Measurements from ENCODE around the gene MIEF1. TPM values are rescaled to one million over a fixed set of nuclear protein-coding genes. Genes with fewer than 3 reads are reported as not detected.

Gene MIEF1
- polyA plus RNA-seq, 2 donors = 4.2 to 9.0 TPM

DNA sequence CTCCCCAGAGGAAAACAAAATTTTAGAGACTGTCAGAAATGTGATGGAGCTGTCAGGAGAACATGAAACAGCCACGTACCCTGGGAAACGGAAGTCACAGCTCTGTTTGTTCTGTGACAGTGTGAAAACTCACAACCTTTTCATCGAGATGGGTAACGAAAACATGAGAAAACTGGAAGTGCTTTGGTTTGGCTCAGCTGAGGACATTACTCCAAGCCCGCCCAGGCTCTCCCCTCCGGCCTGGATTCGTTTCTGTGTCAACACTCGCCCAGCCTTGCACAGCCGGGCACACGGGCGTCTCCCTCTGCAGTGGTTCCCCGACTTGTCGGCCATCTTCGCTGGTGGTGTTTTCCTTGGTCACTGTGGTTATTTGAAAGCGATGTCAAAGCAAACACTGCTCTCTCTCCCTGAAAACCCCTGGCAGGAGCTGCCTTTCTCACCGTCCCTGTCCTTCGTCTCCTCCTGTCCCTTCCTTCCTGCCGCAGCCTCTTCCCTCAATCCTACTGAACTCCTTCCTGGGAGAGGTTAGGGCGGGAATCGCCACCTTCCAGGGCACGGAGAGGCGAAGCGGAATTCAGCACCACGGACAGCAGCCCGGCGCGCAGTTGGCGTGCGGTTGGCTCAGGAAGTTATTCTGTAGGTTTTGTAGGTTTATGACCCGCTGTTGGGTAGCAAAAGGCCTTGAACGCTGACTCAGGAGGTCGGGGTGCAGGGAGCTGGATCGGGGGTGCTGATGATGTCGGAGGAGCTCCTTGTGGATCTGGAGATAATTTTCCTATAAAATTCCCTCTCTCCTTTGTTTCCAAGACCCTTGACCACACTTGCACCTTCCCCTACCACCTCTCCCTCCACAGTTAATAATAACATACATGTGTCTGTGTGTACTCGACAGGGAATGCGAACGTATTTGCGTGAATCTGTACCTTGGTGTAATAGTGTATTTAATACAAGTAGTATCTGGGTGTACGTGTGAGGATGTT, 43.6 kb downstream of the MIEF1 start:
- H3K27me3 ChIP-seq (ENCODE audit: control insufficient read depth in 1 of 2, insufficient read depth in 2 of 2, low read length in 2 of 2) = peaks cover 0 to 3% of the 10 kb centered on the region in 2 donors
- H3K9me3 ChIP-seq (ENCODE audit: control insufficient read depth in 2 of 2, insufficient read depth in 1 of 2, low read depth in 1 of 2, low read length in 1 of 2) = no peaks in the 10 kb centered on the region
- no peak overlapping the region for H3K4me3 ChIP-seq (ENCODE audit: low read depth in 1 of 2, low read length in 2 of 2)
- 26 to 30% methylated on average over 39 of the region's 39 CpGs for WGBS, 2 donors
- H3K4me1 ChIP-seq (ENCODE audit: control insufficient read depth in 2 of 2, insufficient read depth in 2 of 2, low read length in 1 of 2) = no peaks in the 10 kb centered on the region
- H3K27ac ChIP-seq (ENCODE audit: low read depth in 2 of 2, low read length in 1 of 2) = no peak overlapping the region
- H3K36me3 ChIP-seq (ENCODE audit: control insufficient read depth in 2 of 2, insufficient read depth in 2 of 2, low read length in 1 of 2) = no peaks in the 10 kb centered on the region

- Histone ChIP-seq H3K27me3 (ENCODE audit: control insufficient read depth in 1 of 2, insufficient read depth in 2 of 2, low read length in 2 of 2) (peaks cover 0 to 3% of the 10 kb centered on the region in 2 donors), H3K27ac (ENCODE audit: low read depth in 2 of 2, low read length in 1 of 2) (no peak overlapping the region), H3K4me1 (ENCODE audit: control insufficient read depth in 2 of 2, insufficient read depth in 2 of 2, low read length in 1 of 2) (no peaks in the 10 kb centered on the region), H3K9me3 (ENCODE audit: control insufficient read depth in 2 of 2, insufficient read depth in 1 of 2, low read depth in 1 of 2, low read length in 1 of 2) (no peaks in the 10 kb centered on the region), H3K36me3 (ENCODE audit: control insufficient read depth in 2 of 2, insufficient read depth in 2 of 2, low read length in 1 of 2) (no peaks in the 10 kb centered on the region), H3K4me3 (ENCODE audit: low read depth in 1 of 2, low read length in 2 of 2) (no peak overlapping the region)
- 40 to 44% methylated on average over 5 of the region's 5 CpGs for WGBS, 2 donors
These were observed 44.9 kb downstream of the MIEF1 start for GRCh38 chr22:39546889-39547586.

GRCh38 chr22:39547587-39547947, 45.5 kb downstream of the MIEF1 start:
- WGBS, 2 donors = 35 to 50% methylated on average over 2 of the region's 2 CpGs
- Histone ChIP-seq H3K9me3 (ENCODE audit: control insufficient read depth in 2 of 2, insufficient read depth in 1 of 2, low read depth in 1 of 2, low read length in 1 of 2) (no peaks in the 10 kb centered on the region), H3K4me1 (ENCODE audit: control insufficient read depth in 2 of 2, insufficient read depth in 2 of 2, low read length in 1 of 2) (peaks cover 0 to 3% of the 10 kb centered on the region in 2 donors), H3K27ac (ENCODE audit: low read depth in 2 of 2, low read length in 1 of 2) (no peak overlapping the region), H3K4me3 (ENCODE audit: low read depth in 1 of 2, low read length in 2 of 2) (no peak overlapping the region), H3K36me3 (ENCODE audit: control insufficient read depth in 2 of 2, insufficient read depth in 2 of 2, low read length in 1 of 2) (no peaks in the 10 kb centered on the region), H3K27me3 (ENCODE audit: control insufficient read depth in 1 of 2, insufficient read depth in 2 of 2, low read length in 2 of 2) (peaks cover 0 to 3% of the 10 kb centered on the region in 2 donors)

- peaks cover 8 to 13% of the 10 kb centered on the region in 2 donors for H3K27me3 ChIP-seq (ENCODE audit: control insufficient read depth in 1 of 2, insufficient read depth in 2 of 2, low read length in 2 of 2)
- no peaks in the 10 kb centered on the region for H3K36me3 ChIP-seq (ENCODE audit: control insufficient read depth in 2 of 2, insufficient read depth in 2 of 2, low read length in 1 of 2)
- H3K9me3 ChIP-seq (ENCODE audit: control insufficient read depth in 2 of 2, insufficient read depth in 1 of 2, low read depth in 1 of 2, low read length in 1 of 2) = no peaks in the 10 kb centered on the region
- peaks cover 0 to 11% of the 10 kb centered on the region in 2 donors for H3K4me1 ChIP-seq (ENCODE audit: control insufficient read depth in 2 of 2, insufficient read depth in 2 of 2, low read length in 1 of 2)
- H3K27ac ChIP-seq (ENCODE audit: low read depth in 2 of 2, low read length in 1 of 2) = no peak overlapping the region
- no peak overlapping the region for H3K4me3 ChIP-seq (ENCODE audit: low read depth in 1 of 2, low read length in 2 of 2)
- 80% methylated on average over 3 of the region's 3 CpGs for WGBS, 2 donors
These were observed 51.3 kb downstream of the MIEF1 start for GRCh38 chr22:39553429-39553828.

- no peaks in the 10 kb centered on the region for H3K36me3 ChIP-seq (ENCODE audit: control insufficient read depth in 2 of 2, insufficient read depth in 2 of 2, low read length in 1 of 2)
- H3K27ac ChIP-seq (ENCODE audit: low read depth in 2 of 2, low read length in 1 of 2) = no peak overlapping the region
- no peaks in the 10 kb centered on the region for H3K9me3 ChIP-seq (ENCODE audit: control insufficient read depth in 2 of 2, insufficient read depth in 1 of 2, low read depth in 1 of 2, low read length in 1 of 2)
- H3K4me1 ChIP-seq (ENCODE audit: control insufficient read depth in 2 of 2, insufficient read depth in 2 of 2, low read length in 1 of 2) = peaks cover 0 to 11% of the 10 kb centered on the region in 2 donors
- H3K4me3 ChIP-seq (ENCODE audit: low read depth in 1 of 2, low read length in 2 of 2) = no peak overlapping the region
- H3K27me3 ChIP-seq (ENCODE audit: control insufficient read depth in 1 of 2, insufficient read depth in 2 of 2, low read length in 2 of 2) = peaks cover 8 to 15% of the 10 kb centered on the region in 2 donors
- 59 to 65% methylated on average over 3 of the region's 3 CpGs for WGBS, 2 donors
These were observed 52.1 kb downstream of the MIEF1 start for GRCh38 chr22:39554151-39554550.

GRCh38 chr22:39556970-39557841, 55.1 kb downstream of the MIEF1 start:
- 7 to 9% methylated on average over 50 to 72 of the region's 72 CpGs for WGBS, 2 donors
- peak overlapping the region in 1 of 2 donors; percentile 32 for H3K4me3 ChIP-seq (ENCODE audit: low read depth in 1 of 2, low read length in 2 of 2)
- peaks cover 0 to 11% of the 10 kb centered on the region in 2 donors for H3K4me1 ChIP-seq (ENCODE audit: control insufficient read depth in 2 of 2, insufficient read depth in 2 of 2, low read length in 1 of 2)
- no peaks in the 10 kb centered on the region for H3K36me3 ChIP-seq (ENCODE audit: control insufficient read depth in 2 of 2, insufficient read depth in 2 of 2, low read length in 1 of 2)
- H3K27me3 ChIP-seq (ENCODE audit: control insufficient read depth in 1 of 2, insufficient read depth in 2 of 2, low read length in 2 of 2) = peaks cover 4 to 15% of the 10 kb centered on the region in 2 donors
- H3K27ac ChIP-seq (ENCODE audit: low read depth in 2 of 2, low read length in 1 of 2) = no peak overlapping the region
- no peaks in the 10 kb centered on the region for H3K9me3 ChIP-seq (ENCODE audit: control insufficient read depth in 2 of 2, insufficient read depth in 1 of 2, low read depth in 1 of 2, low read length in 1 of 2)

DNA sequence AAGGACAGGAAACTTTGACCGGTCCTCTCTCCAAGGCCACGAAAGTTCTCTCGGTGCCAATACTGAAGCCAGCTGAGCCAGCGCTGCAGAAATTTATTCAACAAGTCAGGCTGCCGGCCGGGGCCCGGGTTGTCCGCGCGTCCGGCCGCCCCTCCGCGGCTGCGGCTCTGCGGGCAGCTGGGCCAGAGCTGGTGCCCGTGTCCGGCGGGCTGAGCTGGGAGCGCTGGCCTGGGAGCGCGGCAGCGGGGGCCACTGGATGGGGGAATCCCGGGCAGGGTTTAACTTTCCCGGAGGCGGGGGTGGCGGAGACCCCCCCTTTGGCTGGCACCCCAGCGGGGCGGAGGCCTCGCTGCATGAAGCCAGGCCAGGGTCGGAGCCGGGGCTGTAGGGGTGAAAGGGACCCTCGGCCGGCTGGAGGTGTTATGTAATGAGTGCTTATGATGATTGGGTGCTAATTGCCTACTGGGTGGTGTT, 56.2 kb downstream of the MIEF1 start:
- Histone ChIP-seq H3K27ac (ENCODE audit: low read depth in 2 of 2, low read length in 1 of 2) (no peak overlapping the region), H3K4me1 (ENCODE audit: control insufficient read depth in 2 of 2, insufficient read depth in 2 of 2, low read length in 1 of 2) (peaks cover 0 to 5% of the 10 kb centered on the region in 2 donors), H3K36me3 (ENCODE audit: control insufficient read depth in 2 of 2, insufficient read depth in 2 of 2, low read length in 1 of 2) (no peaks in the 10 kb centered on the region), H3K4me3 (ENCODE audit: low read depth in 1 of 2, low read length in 2 of 2) (no peak overlapping the region), H3K9me3 (ENCODE audit: control insufficient read depth in 2 of 2, insufficient read depth in 1 of 2, low read depth in 1 of 2, low read length in 1 of 2) (no peaks in the 10 kb centered on the region), H3K27me3 (ENCODE audit: control insufficient read depth in 1 of 2, insufficient read depth in 2 of 2, low read length in 2 of 2) (peaks cover 4 to 15% of the 10 kb centered on the region in 2 donors)
- WGBS, 2 donors = 8 to 9% methylated on average over 34 of the region's 34 CpGs

GRCh38 chr22:39558950-39559349, 56.9 kb downstream of the MIEF1 start:
- Histone ChIP-seq H3K4me3 (ENCODE audit: low read depth in 1 of 2, low read length in 2 of 2) (no peak overlapping the region), H3K36me3 (ENCODE audit: control insufficient read depth in 2 of 2, insufficient read depth in 2 of 2, low read length in 1 of 2) (no peaks in the 10 kb centered on the region), H3K9me3 (ENCODE audit: control insufficient read depth in 2 of 2, insufficient read depth in 1 of 2, low read depth in 1 of 2, low read length in 1 of 2) (no peaks in the 10 kb centered on the region), H3K4me1 (ENCODE audit: control insufficient read depth in 2 of 2, insufficient read depth in 2 of 2, low read length in 1 of 2) (peaks cover 0 to 5% of the 10 kb centered on the region in 2 donors), H3K27ac (ENCODE audit: low read depth in 2 of 2, low read length in 1 of 2) (no peak overlapping the region), H3K27me3 (ENCODE audit: control insufficient read depth in 1 of 2, insufficient read depth in 2 of 2, low read length in 2 of 2) (peaks cover 4 to 15% of the 10 kb centered on the region in 2 donors)
- 84 to 89% methylated on average over 10 to 14 of the region's 14 CpGs for WGBS, 2 donors

Measured in esophagus (tissue), 2 donors.